Measurements from ENCODE around the gene SVIL.

DNA sequence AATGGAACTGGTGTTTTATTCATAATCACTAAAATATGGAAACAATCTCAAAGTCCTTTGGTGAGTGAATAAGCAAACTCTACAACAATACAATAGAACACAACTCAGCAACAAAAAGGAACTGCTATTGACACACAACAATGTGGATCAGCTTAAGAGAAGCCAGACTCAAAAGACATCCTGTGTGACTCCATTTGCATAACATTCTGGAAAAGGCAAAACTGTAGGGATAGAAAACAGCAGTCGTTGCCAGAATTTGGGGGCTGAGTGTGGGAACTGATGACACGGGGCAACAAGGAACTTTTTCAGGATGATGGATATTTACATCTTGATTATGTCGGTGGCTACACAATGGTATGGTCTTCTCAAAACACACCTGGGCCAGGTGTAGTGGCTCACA is 32.4 kb upstream of the SVIL start:
- TF ChIP-seq, protein P1, sequence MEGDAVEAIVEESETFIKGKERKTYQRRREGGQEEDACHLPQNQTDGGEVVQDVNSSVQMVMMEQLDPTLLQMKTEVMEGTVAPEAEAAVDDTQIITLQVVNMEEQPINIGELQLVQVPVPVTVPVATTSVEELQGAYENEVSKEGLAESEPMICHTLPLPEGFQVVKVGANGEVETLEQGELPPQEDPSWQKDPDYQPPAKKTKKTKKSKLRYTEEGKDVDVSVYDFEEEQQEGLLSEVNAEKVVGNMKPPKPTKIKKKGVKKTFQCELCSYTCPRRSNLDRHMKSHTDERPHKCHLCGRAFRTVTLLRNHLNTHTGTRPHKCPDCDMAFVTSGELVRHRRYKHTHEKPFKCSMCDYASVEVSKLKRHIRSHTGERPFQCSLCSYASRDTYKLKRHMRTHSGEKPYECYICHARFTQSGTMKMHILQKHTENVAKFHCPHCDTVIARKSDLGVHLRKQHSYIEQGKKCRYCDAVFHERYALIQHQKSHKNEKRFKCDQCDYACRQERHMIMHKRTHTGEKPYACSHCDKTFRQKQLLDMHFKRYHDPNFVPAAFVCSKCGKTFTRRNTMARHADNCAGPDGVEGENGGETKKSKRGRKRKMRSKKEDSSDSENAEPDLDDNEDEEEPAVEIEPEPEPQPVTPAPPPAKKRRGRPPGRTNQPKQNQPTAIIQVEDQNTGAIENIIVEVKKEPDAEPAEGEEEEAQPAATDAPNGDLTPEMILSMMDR (conservative IDR thresholded peaks at IDR 0.05; ENCODE audit: low read length), result no peak
- no peak for TF ChIP-seq EZH2phosphoT487 (IDR thresholded peaks at IDR 0.05; ENCODE audit: borderline replicate concordance)
